ENCODE data around the gene RIOK2. TPM values are rescaled to one million over a fixed set of nuclear protein-coding genes. Genes with fewer than 3 reads are reported as not detected.

The RIOK2 gene
- polyA plus RNA-seq, 3 donors = 4.8 to 16.4 (median 12.7) TPM

DNA sequence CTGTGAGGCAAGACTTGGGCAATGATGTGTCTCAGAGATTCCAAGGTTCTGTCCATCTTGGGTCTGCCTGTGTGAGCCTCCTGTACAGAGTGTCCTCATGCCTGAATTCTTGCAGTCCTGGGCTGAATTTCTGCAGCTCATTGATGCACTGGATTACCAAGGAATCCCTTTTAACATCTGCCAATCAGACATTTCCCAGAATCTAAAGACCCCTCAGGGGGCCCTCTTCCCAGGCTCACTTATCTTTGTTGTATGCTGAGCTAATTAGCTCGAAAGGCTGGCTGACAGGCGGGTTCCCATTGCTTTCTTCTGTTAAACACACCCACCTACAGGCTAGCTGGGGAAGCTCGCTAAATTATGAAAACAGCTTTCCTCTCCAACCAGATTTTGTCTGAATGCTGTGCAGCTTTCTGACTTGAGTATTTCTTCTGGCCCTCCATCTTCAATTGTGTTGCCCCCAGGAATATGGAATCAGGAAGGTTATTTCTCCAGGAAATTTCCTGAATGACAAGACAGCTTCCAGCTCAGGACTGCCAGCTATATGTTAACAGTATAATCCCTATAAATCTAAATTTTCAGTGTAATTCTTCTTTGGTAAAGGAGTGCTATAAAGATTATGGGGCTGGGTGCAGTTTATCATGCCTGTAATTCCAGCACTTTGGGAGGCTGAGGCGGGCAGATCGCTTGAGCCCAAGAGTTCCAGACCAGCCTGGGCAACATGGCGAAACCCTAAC, 40.4 kb downstream of the RIOK2 start, which contains the start of gene LIX1:
LIX1 (minus strand) TSS at position 91 of the 734 bp plus-strand sequence; CDS start at position 56, 35 bp downstream.
- H3K27me3 ChIP-seq (ENCODE audit: control insufficient read depth in 2 of 2, insufficient read depth in 2 of 2, low read length in 2 of 2) = no peaks in the 10 kb centered on the region
- H3K9ac ChIP-seq (ENCODE audit: insufficient read depth, low read length, poor library complexity, severe bottlenecking) = no peak within 1 kb of the TSS
- TF ChIP-seq, protein P1, sequence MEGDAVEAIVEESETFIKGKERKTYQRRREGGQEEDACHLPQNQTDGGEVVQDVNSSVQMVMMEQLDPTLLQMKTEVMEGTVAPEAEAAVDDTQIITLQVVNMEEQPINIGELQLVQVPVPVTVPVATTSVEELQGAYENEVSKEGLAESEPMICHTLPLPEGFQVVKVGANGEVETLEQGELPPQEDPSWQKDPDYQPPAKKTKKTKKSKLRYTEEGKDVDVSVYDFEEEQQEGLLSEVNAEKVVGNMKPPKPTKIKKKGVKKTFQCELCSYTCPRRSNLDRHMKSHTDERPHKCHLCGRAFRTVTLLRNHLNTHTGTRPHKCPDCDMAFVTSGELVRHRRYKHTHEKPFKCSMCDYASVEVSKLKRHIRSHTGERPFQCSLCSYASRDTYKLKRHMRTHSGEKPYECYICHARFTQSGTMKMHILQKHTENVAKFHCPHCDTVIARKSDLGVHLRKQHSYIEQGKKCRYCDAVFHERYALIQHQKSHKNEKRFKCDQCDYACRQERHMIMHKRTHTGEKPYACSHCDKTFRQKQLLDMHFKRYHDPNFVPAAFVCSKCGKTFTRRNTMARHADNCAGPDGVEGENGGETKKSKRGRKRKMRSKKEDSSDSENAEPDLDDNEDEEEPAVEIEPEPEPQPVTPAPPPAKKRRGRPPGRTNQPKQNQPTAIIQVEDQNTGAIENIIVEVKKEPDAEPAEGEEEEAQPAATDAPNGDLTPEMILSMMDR (IDR thresholded peaks at IDR 0.05) = peak; percentile 66
- H4K20me1 ChIP-seq (ENCODE audit: insufficient read depth, low read length) = no peaks in the 10 kb centered on the region
- no peaks in the 10 kb centered on the region for H3K79me2 ChIP-seq (ENCODE audit: insufficient read depth, low read length)
- H3K36me3 ChIP-seq (replicated peaks in 1 of 2; ENCODE audit: control insufficient read depth in 1 of 2, insufficient read depth in 2 of 2, low read length in 2 of 2) = no peaks in the 10 kb centered on the region
- H3K9me3 Mint-ChIP-seq = no peaks in the 10 kb centered on the region
- peaks cover 0 to 2% (median 0%) of the 10 kb centered on the region in 3 donors for H3K27me3 Mint-ChIP-seq (ENCODE audit: low read depth in 3 of 3)
- no peaks in the 10 kb centered on the region for H3K9me3 ChIP-seq (replicated peaks in 1 of 2; ENCODE audit: control insufficient read depth in 1 of 2, insufficient read depth in 1 of 2, low read length in 2 of 2)
- H3K27ac ChIP-seq (ENCODE audit: low read depth in 1 of 2, low read length in 2 of 2) = no peak within 1 kb of the TSS
- WGBS (ENCODE audit: insufficient coverage) = 8% methylated on average over 2 of the region's 6 CpGs
- DNase-seq = peak; percentile 21 to 44 (median 36)
- no peaks in the 10 kb centered on the region for H3K4me1 ChIP-seq (ENCODE audit: control insufficient read depth in 1 of 2, insufficient read depth in 2 of 2, low read length in 2 of 2)
- peaks cover 11% of the 10 kb centered on the region for H3K4me1 Mint-ChIP-seq
- no peaks in the 10 kb centered on the region for H3K36me3 Mint-ChIP-seq
- H2AFZ ChIP-seq (ENCODE audit: insufficient read depth, low read depth, low read length, poor library complexity, severe bottlenecking) = no peak within 1 kb of the TSS
- H3K4me3 Mint-ChIP-seq = no peak within 1 kb of the TSS
- peak within 1 kb of the TSS in 1 of 7 donors; percentile 41 for H3K27ac Mint-ChIP-seq
- intact Hi-C loops (cut with micrococcal nuclease) = no loop called here
- no peak within 1 kb of the TSS for H3K4me3 ChIP-seq (replicated peaks in 1 of 3; ENCODE audit: low read depth in 2 of 3, low read length in 3 of 3)
- H3K4me2 ChIP-seq (replicated peaks; ENCODE audit: extremely low read depth, low read length, poor library complexity, severe bottlenecking) = no peak within 1 kb of the TSS

DNA sequence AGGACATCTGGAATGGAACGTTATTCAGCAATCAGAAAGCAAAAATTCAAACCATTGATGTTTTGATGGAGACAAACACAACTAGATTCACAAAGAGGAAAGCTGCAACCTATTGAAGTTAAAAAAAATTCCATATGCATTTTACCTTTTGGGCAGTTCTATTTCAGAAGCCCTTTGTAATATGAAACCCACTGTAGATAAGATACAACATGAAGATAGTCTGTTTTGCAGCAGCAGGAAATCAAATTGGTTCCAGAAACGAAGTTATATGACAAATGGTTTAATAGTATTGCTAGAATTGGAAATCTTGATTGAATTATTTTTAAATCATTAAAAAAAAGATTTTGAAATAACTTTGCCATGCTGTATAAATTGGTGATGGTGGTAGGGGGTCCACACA, 41.5 kb downstream of the RIOK2 start:
- H3K4me1 ChIP-seq (ENCODE audit: control insufficient read depth in 1 of 2, insufficient read depth in 2 of 2, low read length in 2 of 2) = no peaks in the 10 kb centered on the region
- TF ChIP-seq, protein P1 (IDR thresholded peaks at IDR 0.05) = no peak
- H3K27me3 Mint-ChIP-seq (ENCODE audit: low read depth in 3 of 3) = peaks cover 0 to 2% (median 0%) of the 10 kb centered on the region in 3 donors
- H3K4me3 Mint-ChIP-seq = no peak overlapping the region
- H3K27ac ChIP-seq (ENCODE audit: low read depth in 1 of 2, low read length in 2 of 2) = no peak overlapping the region
- H3K9ac ChIP-seq (ENCODE audit: insufficient read depth, low read length, poor library complexity, severe bottlenecking) = no peak overlapping the region
- no peaks in the 10 kb centered on the region for H3K79me2 ChIP-seq (ENCODE audit: insufficient read depth, low read length)
- no peaks in the 10 kb centered on the region for H3K9me3 Mint-ChIP-seq
- H3K4me1 Mint-ChIP-seq = peaks cover 11% of the 10 kb centered on the region
- H3K4me3 ChIP-seq (replicated peaks in 1 of 3; ENCODE audit: low read depth in 2 of 3, low read length in 3 of 3) = no peak overlapping the region
- no peak overlapping the region for H2AFZ ChIP-seq (ENCODE audit: insufficient read depth, low read depth, low read length, poor library complexity, severe bottlenecking)
- no peak overlapping the region for H3K4me2 ChIP-seq (replicated peaks; ENCODE audit: extremely low read depth, low read length, poor library complexity, severe bottlenecking)
- no peak overlapping the region for H3K27ac Mint-ChIP-seq
- no peaks in the 10 kb centered on the region for H3K9me3 ChIP-seq (replicated peaks in 1 of 2; ENCODE audit: control insufficient read depth in 1 of 2, insufficient read depth in 1 of 2, low read length in 2 of 2)
- H3K27me3 ChIP-seq (ENCODE audit: control insufficient read depth in 2 of 2, insufficient read depth in 2 of 2, low read length in 2 of 2) = no peaks in the 10 kb centered on the region
- no peak for DNase-seq
- no peaks in the 10 kb centered on the region for H3K36me3 Mint-ChIP-seq
- WGBS (ENCODE audit: insufficient coverage) = no CpG with 5 or more reads among the region's 2 CpGs
- H4K20me1 ChIP-seq (ENCODE audit: insufficient read depth, low read length) = no peaks in the 10 kb centered on the region
- intact Hi-C loops (cut with micrococcal nuclease) = no loop called here
- H3K36me3 ChIP-seq (replicated peaks in 1 of 2; ENCODE audit: control insufficient read depth in 1 of 2, insufficient read depth in 2 of 2, low read length in 2 of 2) = no peaks in the 10 kb centered on the region

All from CD14-positive monocyte (primary cell).